ENCODE data around the gene EEF1A2. TPM values are rescaled to one million over a fixed set of nuclear protein-coding genes. Genes with fewer than 3 reads are reported as not detected.

Gene EEF1A2
- total RNA-seq, 1 donor from 2014 or later = 0.54 TPM

DNA sequence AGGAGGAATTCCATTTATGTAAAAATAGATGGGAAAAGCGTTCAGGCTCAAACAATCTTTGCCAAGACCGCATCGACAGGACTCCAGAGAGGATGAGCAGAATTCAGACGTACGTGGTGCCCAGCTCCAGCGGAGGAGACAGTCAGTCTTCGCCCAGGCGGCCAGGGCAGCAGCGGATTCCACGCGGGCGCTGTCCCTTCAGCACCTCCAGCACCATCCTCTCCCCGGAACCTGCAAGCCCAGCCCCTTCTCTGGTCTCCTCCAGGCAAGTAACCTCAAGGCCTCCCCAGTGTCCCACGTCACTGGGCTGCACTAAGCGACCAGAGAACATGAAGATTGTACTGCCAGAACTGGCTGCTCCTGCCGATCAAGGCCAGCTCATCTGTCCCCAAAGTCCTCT lies 23.7 kb downstream of the EEF1A2 start:
- Histone ChIP-seq H3K9me3 (ENCODE audit: low read depth) (no peaks in the 10 kb centered on the region), H3K27ac (no peak overlapping the region), H3K4me3 (no peak overlapping the region), H2AFZ (replicated peaks) (no peak overlapping the region), H3K4me1 (peaks cover 10% of the 10 kb centered on the region), H3K79me2 (ENCODE audit: low read depth) (peaks cover 20% of the 10 kb centered on the region), H3K36me3 (no peaks in the 10 kb centered on the region), H3K9ac (no peak overlapping the region), H3K27me3 (peaks cover 39% of the 10 kb centered on the region), H3F3A (ENCODE audit: low read depth) (peaks cover 13% of the 10 kb centered on the region), H4K20me1 (ENCODE audit: low read depth) (peaks cover 37% of the 10 kb centered on the region), H3K4me2 (no peak overlapping the region)
- H3K4me3 Mint-ChIP-seq = no peak overlapping the region
- peaks cover 19% of the 10 kb centered on the region for H3K4me1 Mint-ChIP-seq
- H3K36me3 Mint-ChIP-seq = no peaks in the 10 kb centered on the region
- H3K27me3 Mint-ChIP-seq (ENCODE audit: insufficient read depth, low read depth) = peaks cover 29% of the 10 kb centered on the region
- H3K9me3 Mint-ChIP-seq = no peaks in the 10 kb centered on the region
- TF ChIP-seq EZH2 (IDR thresholded peaks at IDR 0.05) (no peak), EZH2phosphoT487 (IDR thresholded peaks at IDR 0.05) (no peak)
- TF ChIP-seq, protein P1, sequence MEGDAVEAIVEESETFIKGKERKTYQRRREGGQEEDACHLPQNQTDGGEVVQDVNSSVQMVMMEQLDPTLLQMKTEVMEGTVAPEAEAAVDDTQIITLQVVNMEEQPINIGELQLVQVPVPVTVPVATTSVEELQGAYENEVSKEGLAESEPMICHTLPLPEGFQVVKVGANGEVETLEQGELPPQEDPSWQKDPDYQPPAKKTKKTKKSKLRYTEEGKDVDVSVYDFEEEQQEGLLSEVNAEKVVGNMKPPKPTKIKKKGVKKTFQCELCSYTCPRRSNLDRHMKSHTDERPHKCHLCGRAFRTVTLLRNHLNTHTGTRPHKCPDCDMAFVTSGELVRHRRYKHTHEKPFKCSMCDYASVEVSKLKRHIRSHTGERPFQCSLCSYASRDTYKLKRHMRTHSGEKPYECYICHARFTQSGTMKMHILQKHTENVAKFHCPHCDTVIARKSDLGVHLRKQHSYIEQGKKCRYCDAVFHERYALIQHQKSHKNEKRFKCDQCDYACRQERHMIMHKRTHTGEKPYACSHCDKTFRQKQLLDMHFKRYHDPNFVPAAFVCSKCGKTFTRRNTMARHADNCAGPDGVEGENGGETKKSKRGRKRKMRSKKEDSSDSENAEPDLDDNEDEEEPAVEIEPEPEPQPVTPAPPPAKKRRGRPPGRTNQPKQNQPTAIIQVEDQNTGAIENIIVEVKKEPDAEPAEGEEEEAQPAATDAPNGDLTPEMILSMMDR (IDR thresholded peaks at IDR 0.05) = no peak
- H3K27ac Mint-ChIP-seq = peak overlapping the region; percentile 53
- DNase-seq (ENCODE audit: low spot score) = peak; percentile 85

DNA sequence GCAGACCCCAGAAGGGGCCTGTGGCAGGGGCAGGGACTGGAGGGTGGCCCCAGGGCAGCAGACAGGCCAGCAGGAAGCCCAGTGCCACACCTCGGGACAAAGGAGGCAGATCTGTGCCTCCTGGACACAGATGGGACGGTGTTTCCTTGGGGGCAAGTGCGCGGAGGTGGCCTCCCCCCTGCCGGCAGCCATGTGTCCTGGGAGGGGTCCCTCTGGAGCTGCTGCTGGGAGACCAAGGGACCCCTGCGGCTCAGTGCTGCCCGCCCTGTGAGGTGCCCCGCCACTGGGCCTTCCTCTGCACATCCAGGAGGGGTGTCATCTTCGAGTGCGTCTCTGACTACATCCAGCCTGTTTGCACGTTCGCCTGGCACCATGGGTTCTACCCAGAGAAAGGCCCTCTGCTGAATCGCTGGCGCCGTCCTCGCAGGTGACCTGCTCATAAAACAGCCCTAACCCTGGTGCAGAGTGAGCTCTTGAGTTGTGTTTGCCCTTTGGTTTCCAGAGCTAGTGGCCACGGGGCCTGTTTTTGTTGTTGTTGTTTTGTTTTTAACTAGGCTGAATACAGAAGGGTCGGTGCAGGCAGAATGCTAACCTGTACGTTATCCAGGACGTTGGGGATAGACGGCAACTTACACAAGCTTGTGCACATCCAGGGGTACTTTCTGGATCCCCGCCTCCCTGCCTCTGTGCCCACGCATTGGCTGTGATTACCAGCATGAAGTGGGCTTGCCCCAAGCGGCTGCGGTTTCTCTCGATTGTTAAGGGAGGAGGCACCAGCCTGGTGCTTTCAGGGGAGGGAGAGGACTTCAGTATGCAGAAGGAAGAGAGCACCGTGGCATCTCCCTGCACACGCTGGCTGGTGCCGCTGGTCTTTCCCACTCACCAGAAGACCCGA lies 25.1 kb downstream of the EEF1A2 start:
- Histone ChIP-seq H3K9me3 (ENCODE audit: low read depth) (no peaks in the 10 kb centered on the region), H3K4me1 (peaks cover 10% of the 10 kb centered on the region), H3K27me3 (peaks cover 39% of the 10 kb centered on the region), H3F3A (ENCODE audit: low read depth) (peaks cover 13% of the 10 kb centered on the region), H3K36me3 (no peaks in the 10 kb centered on the region), H3K79me2 (ENCODE audit: low read depth) (peaks cover 34% of the 10 kb centered on the region), H3K9ac (no peak overlapping the region), H3K27ac (no peak overlapping the region), H4K20me1 (ENCODE audit: low read depth) (peaks cover 51% of the 10 kb centered on the region), H3K4me3 (no peak overlapping the region), H3K4me2 (no peak overlapping the region), H2AFZ (replicated peaks) (no peak overlapping the region)
- H3K9me3 Mint-ChIP-seq = no peaks in the 10 kb centered on the region
- no peaks in the 10 kb centered on the region for H3K36me3 Mint-ChIP-seq
- peaks cover 24% of the 10 kb centered on the region for H3K27me3 Mint-ChIP-seq (ENCODE audit: insufficient read depth, low read depth)
- TF ChIP-seq, protein P1 (IDR thresholded peaks at IDR 0.05) = no peak
- TF ChIP-seq EZH2 (IDR thresholded peaks at IDR 0.05) = no peak
- no peak for TF ChIP-seq EZH2phosphoT487 (IDR thresholded peaks at IDR 0.05)
- no peak for DNase-seq (ENCODE audit: low spot score)
- no peak overlapping the region for H3K27ac Mint-ChIP-seq
- H3K4me3 Mint-ChIP-seq = peak overlapping the region; percentile 63
- H3K4me1 Mint-ChIP-seq = peaks cover 22% of the 10 kb centered on the region

DNA sequence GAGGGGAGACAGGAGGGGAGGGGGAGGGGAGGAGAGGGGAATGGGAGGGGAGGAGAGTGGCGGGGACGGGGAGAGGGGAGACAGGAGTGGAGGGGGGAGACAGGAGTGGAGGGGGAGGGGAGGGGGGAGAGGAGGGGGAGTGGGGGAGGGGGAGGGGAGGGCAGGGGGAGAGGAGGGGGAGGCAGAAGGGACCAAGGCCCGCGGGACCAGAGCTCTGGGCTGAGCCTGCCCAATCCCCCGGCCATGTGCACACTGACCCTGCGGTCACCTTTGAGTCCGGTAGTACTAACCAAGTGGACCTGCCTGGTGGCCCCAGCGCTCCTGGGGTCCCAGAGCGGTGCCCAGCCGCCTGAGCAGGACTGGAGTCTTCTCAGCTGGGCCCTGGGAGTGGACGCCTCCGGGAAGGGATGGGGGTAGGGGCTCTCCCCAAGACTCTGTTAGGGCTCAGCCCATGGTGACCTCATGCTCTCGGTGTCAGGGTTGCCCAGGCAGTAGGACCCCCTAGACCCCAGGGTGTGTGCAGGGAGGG lies 26.0 kb downstream of the EEF1A2 start:
- no peak for DNase-seq (ENCODE audit: low spot score)
- Histone ChIP-seq H3K27ac (no peak overlapping the region), H2AFZ (replicated peaks) (no peak overlapping the region), H3K4me1 (peaks cover 10% of the 10 kb centered on the region), H3K79me2 (ENCODE audit: low read depth) (peaks cover 43% of the 10 kb centered on the region), H3K4me2 (no peak overlapping the region), H3K4me3 (no peak overlapping the region), H3K27me3 (peaks cover 39% of the 10 kb centered on the region), H3K9ac (no peak overlapping the region), H4K20me1 (ENCODE audit: low read depth) (peaks cover 60% of the 10 kb centered on the region), H3K9me3 (ENCODE audit: low read depth) (no peaks in the 10 kb centered on the region), H3K36me3 (no peaks in the 10 kb centered on the region), H3F3A (ENCODE audit: low read depth) (peaks cover 13% of the 10 kb centered on the region)
- H3K9me3 Mint-ChIP-seq = no peaks in the 10 kb centered on the region
- H3K27ac Mint-ChIP-seq = no peak overlapping the region
- H3K36me3 Mint-ChIP-seq = no peaks in the 10 kb centered on the region
- H3K4me1 Mint-ChIP-seq = peaks cover 26% of the 10 kb centered on the region
- peak overlapping the region; percentile 60 for H3K4me3 Mint-ChIP-seq
- TF ChIP-seq EZH2phosphoT487 (IDR thresholded peaks at IDR 0.05) (no peak), EZH2 (IDR thresholded peaks at IDR 0.05) (no peak)
- TF ChIP-seq, protein P1 (IDR thresholded peaks at IDR 0.05) = no peak
- peaks cover 20% of the 10 kb centered on the region for H3K27me3 Mint-ChIP-seq (ENCODE audit: insufficient read depth, low read depth)
